SK-N-SH (cell line): Measurements from ENCODE around the gene BAD. TPM values are rescaled to one million over a fixed set of nuclear protein-coding genes. Genes with fewer than 3 reads are reported as not detected.

Experiments used
- CTCF ChIA-PET: fragments of 300-600, 350-600 bp; formaldehyde crosslinking; extraction: SDS; loops from one replicate; lab custom pipeline; 2021; lab: Yijun Ruan, JAX
- POLR2A ChIA-PET: fragments of 350-600 bp; sonication (Branson Sonifier 250); formaldehyde crosslinking; extraction: SDS; loops from one replicate; lab custom pipeline; 2020; ENCODE audit warnings: antibody characterized with exemption, inconsistent platforms; lab: Yijun Ruan, JAX
- DNase-seq: peaks from one replicate; pipeline ENCODE4 v3.0.0; 2012
- H2AFZ ChIP-seq: fragments of 200-600 bp; sonication (generic); 2 replicates; pipeline ENCODE4 v1.8.1; 2016; ENCODE audit warnings: antibody characterized with exemption, mild to moderate bottlenecking, low read depth
- H3F3A ChIP-seq: fragments of 200-600 bp; sonication (generic); replicated peaks from 2 replicates; pipeline ENCODE3; 2016; ENCODE audit warnings: antibody characterized with exemption, mild to moderate bottlenecking; ENCODE audit not compliant: insufficient read depth
- H3K27ac ChIP-seq, 2 experiments: fragments of 200-500 bp in 1 of 2; fragments of 200-600 bp in 1 of 2; sonication (Bioruptor generic) in 1 of 2; sonication (generic), shearing (Covaris generic) in 1 of 2; 2 replicates each; pipeline versions ENCODE4 v1.5.1 to v1.6.1; 2014 to 2016; ENCODE audit warnings: low read depth in 2 of 2, inconsistent platforms in 1 of 2, low read length in 1 of 2, mild to moderate bottlenecking in 1 of 2, mixed read lengths in 1 of 2
- H3K27me3 ChIP-seq: fragments of 200-600 bp; sonication (generic), shearing (Covaris generic); 2 replicates; pipeline ENCODE4 v1.6.1; 2016; ENCODE audit warnings: mixed run types; ENCODE audit not compliant: insufficient read depth
- H3K36me3 ChIP-seq, 2 experiments: fragments of 200-500 bp in 1 of 2; fragments of 200-600 bp in 1 of 2; sonication (Bioruptor generic) in 1 of 2; sonication (generic) in 1 of 2; replicated peaks in 1 of 2; 2 replicates each; pipeline versions ENCODE3 to v1.5.1; 2014 to 2016; ENCODE audit warnings: low read length in 1 of 2, mild to moderate bottlenecking in 1 of 2; ENCODE audit not compliant: insufficient read depth in 2 of 2, control insufficient read depth in 1 of 2
- H3K4me1 ChIP-seq, 2 experiments: fragments of 200-500 bp in 1 of 2; fragments of 200-600 bp in 1 of 2; sonication (Bioruptor generic) in 1 of 2; sonication (generic), shearing (Covaris generic) in 1 of 2; 2 replicates each; pipeline versions ENCODE4 v1.5.1 to v1.6.1; 2014 to 2016; ENCODE audit warnings: low read depth in 1 of 2, low read length in 1 of 2, mixed run types in 1 of 2; ENCODE audit not compliant: insufficient read depth in 2 of 2, control insufficient read depth in 1 of 2
- H3K4me2 ChIP-seq: fragments of 200-600 bp; sonication (generic), shearing (Covaris generic); 2 replicates; pipeline ENCODE4 v1.6.1; 2017; ENCODE audit warnings: mixed run types
- H3K4me3 ChIP-seq, 2 experiments: fragments of 200-500 bp in 1 of 2; fragments of 200-600 bp in 1 of 2; sonication (Bioruptor generic) in 1 of 2; sonication (generic), shearing (Covaris generic) in 1 of 2; 2 replicates each; pipeline versions ENCODE4 v1.5.1 to v1.8.1; 2014 to 2016; ENCODE audit warnings: low read depth in 2 of 2, inconsistent platforms in 1 of 2, low read length in 1 of 2, mild to moderate bottlenecking in 1 of 2, mixed read lengths in 1 of 2, moderate library complexity in 1 of 2
- H3K79me2 ChIP-seq: fragments of 200-600 bp; sonication (generic); 2 replicates; pipeline ENCODE4 v1.8.1; 2017; ENCODE audit warnings: mild to moderate bottlenecking; ENCODE audit not compliant: insufficient read depth
- H3K9ac ChIP-seq: fragments of 200-600 bp; sonication (generic); 2 replicates; pipeline ENCODE4 v1.6.1; 2017; ENCODE audit warnings: mixed run types
- H3K9me2 ChIP-seq: fragments of 200-600 bp; sonication (generic); 2 replicates; pipeline ENCODE4 v1.6.1; 2017; ENCODE audit warnings: mixed run types
- H3K9me3 ChIP-seq: fragments of 200-600 bp; sonication (generic); 2 replicates; pipeline ENCODE4 v1.6.1; 2017; ENCODE audit warnings: mixed run types, mild to moderate bottlenecking, moderate library complexity
- H4K20me1 ChIP-seq: fragments of 200-600 bp; sonication (generic); 2 replicates; pipeline ENCODE4 v1.6.1; 2017; ENCODE audit warnings: mild to moderate bottlenecking, mixed run types; ENCODE audit not compliant: insufficient read depth
- CHD2 ChIP-seq: fragments of 150-350 bp; IDR thresholded peaks from 2 replicates; pipeline ENCODE4 v1.6.1; 2018; ENCODE audit warnings: low read length; ENCODE audit not compliant: partially characterized antibody
- EP300 ChIP-seq, 2 experiments: IDR thresholded peaks; 2 replicates each; pipeline versions ENCODE4 v1.4.0 to v1.6.1; 2012; ENCODE audit warnings: borderline replicate concordance in 1 of 2, low read depth in 1 of 2, low read length in 1 of 2
- EZH2phosphoT487 ChIP-seq: fragments of 200-600 bp; sonication (generic); IDR thresholded peaks from 2 replicates; pipeline ENCODE4 v1.6.1; 2017; ENCODE audit warnings: low read depth, mixed run types, mild to moderate bottlenecking, antibody characterized with exemption, moderate library complexity, borderline replicate concordance
- FOXJ3 ChIP-seq: sonication (generic); formaldehyde crosslinking; IDR thresholded peaks from 2 replicates; pipeline ENCODE4 v1.5.1; 2020; ENCODE audit warnings: mild to moderate bottlenecking, missing genetic modification reagents
- FOXM1 ChIP-seq: IDR thresholded peaks from 2 replicates; pipeline ENCODE4 v1.4.0; 2012; ENCODE audit warnings: low read depth, mild to moderate bottlenecking
- GABPA ChIP-seq: IDR thresholded peaks from 2 replicates; pipeline ENCODE4 v1.4.0; 2012; ENCODE audit warnings: low read depth, mild to moderate bottlenecking
- MEF2A ChIP-seq: IDR thresholded peaks from 2 replicates; pipeline ENCODE4 v1.4.0; 2012; ENCODE audit warnings: low read depth, borderline replicate concordance
- MXI1 ChIP-seq: IDR thresholded peaks from 2 replicates; pipeline ENCODE4 v1.6.1; 2012; ENCODE audit warnings: mild to moderate bottlenecking, low read depth, low read length, improper control_type of control experiment
- NFIC ChIP-seq: IDR thresholded peaks from 2 replicates; pipeline ENCODE4 v1.4.0; 2012; ENCODE audit warnings: borderline replicate concordance
- NRF1 ChIP-seq: IDR thresholded peaks from 2 replicates; pipeline ENCODE4 v1.6.1; 2012; ENCODE audit warnings: low read depth, mild to moderate bottlenecking, low read length
- POLR2AphosphoS5 ChIP-seq: IDR thresholded peaks from 2 replicates; pipeline ENCODE4 v1.6.1; 2012; ENCODE audit warnings: low read depth, low read length
- RAD21 ChIP-seq: IDR thresholded peaks from 2 replicates; pipeline ENCODE4 v1.6.1; 2012; ENCODE audit warnings: mild to moderate bottlenecking, low read length
- TCF12 ChIP-seq: IDR thresholded peaks from 2 replicates; pipeline ENCODE4 v1.4.0; 2012
- YY1 ChIP-seq: IDR thresholded peaks from 2 replicates; pipeline ENCODE4 v1.4.0; 2012; ENCODE audit warnings: low read depth, mild to moderate bottlenecking
- WGBS: methylation state at CpG from one replicate; pipeline ENCODE4 v1.1.6; 2017; ENCODE audit warnings: low lambda C conversion rate; 5-methylcytosine and 5-hydroxymethylcytosine counted together
- polyA plus RNA-seq, 3 experiments: library from polyadenylated mRNA; depleted of rRNA; stranded (reverse); fragments of >200 nt; gene quantifications; 2 replicates each; pipeline ENCODE4 v1.2.3, GENCODE V29; 2012
- TF ChIP-seq, protein P1 (sequence below): IDR thresholded peaks from 2 replicates; pipeline ENCODE4 v1.6.1; 2012; ENCODE audit warnings: mild to moderate bottlenecking, low read depth, low read length, moderate library complexity
- TF ChIP-seq, protein P2 (sequence below): IDR thresholded peaks from 2 replicates; pipeline ENCODE4 v1.4.0; 2012; ENCODE audit warnings: low read depth
- TF ChIP-seq, protein P3 (sequence below): fragments of 200-600 bp; sonication (generic); IDR thresholded peaks from 2 replicates; pipeline ENCODE4 v1.6.1; 2017; ENCODE audit warnings: antibody characterized with exemption, mild to moderate bottlenecking, moderate library complexity

BAD gene
- polyA plus RNA-seq, 1 of the 3 experiments (the other 2 are of a cell fraction), result 80.9 TPM

DNA sequence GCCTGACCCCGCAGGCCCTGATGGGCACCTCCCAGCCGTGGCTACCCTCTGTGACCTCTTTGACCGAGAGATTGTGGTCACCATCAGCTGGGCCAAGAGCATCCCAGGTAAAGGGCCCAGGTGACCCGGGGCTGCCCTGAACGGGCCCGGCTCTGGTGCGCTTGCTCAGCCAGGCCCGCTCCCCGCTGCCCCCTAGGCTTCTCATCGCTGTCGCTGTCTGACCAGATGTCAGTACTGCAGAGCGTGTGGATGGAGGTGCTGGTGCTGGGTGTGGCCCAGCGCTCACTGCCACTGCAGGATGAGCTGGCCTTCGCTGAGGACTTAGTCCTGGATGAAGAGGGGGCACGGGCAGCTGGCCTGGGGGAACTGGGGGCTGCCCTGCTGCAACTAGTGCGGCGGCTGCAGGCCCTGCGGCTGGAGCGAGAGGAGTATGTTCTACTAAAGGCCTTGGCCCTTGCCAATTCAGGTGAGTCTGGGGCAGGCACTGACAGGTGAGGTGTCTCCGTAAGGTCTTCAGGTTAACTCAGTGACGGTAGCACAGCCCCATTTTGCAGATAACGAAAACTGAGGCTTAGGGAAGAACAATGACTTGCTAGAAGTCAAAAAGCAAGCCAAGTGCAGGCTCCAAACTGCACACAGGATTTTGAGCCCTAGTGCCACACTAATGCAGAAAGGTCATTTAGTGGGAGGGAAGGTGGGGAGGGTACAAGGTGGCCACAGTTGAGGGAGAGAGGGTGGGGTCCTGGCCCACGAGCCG is 30.5 kb upstream of the BAD start:
- CTCF ChIA-PET, result interaction anchor here (0.7 to 1.9 kb wide), 2 partner anchors 10 to 26 kb away, joined by 3 to 7 read pairs; partner anchors contain the start of gene ESRRA

More for the DNA sequence above, 30.5 kb upstream of the BAD start:
- H3K27ac ChIP-seq, result no peak overlapping the region
- POLR2A ChIA-PET, result no interaction called here
- WGBS, result 89% methylated on average over 15 of the region's 24 CpGs
- H3K36me3 ChIP-seq, result peaks cover 0 to 20% of the 10 kb centered on the region in 2 experiments
- peaks cover 6% of the 10 kb centered on the region for H3F3A ChIP-seq
- H2AFZ ChIP-seq, result no peak overlapping the region
- peaks cover 35% of the 10 kb centered on the region for H3K79me2 ChIP-seq
- H3K4me1 ChIP-seq, result peaks cover 0 to 15% of the 10 kb centered on the region in 2 experiments; a peak in 2 of 4 replicates
- H3K9me2 ChIP-seq, result no peaks in the 10 kb centered on the region
- no peak for DNase-seq
- no peak overlapping the region for H3K4me3 ChIP-seq
- H3K4me2 ChIP-seq, result no peak overlapping the region
- H3K9ac ChIP-seq, result no peak overlapping the region
- TF ChIP-seq FOXJ3 (CRISPR knock-in tag) (no peak), POLR2AphosphoS5 (no peak), FOXM1 (no peak), NFIC (no peak), GABPA (no peak), TCF12 (no peak), RAD21 (no peak), MXI1 (no peak), NRF1 (no peak), YY1 (no peak), EZH2phosphoT487 (no peak), CHD2 (no peak), MEF2A (no peak), EP300 (IDR thresholded peaks at IDR 0.05; ENCODE audit: borderline replicate concordance in 1 of 2, low read depth in 1 of 2, low read length in 1 of 2) (no peak)
- TF ChIP-seq, protein P1, sequence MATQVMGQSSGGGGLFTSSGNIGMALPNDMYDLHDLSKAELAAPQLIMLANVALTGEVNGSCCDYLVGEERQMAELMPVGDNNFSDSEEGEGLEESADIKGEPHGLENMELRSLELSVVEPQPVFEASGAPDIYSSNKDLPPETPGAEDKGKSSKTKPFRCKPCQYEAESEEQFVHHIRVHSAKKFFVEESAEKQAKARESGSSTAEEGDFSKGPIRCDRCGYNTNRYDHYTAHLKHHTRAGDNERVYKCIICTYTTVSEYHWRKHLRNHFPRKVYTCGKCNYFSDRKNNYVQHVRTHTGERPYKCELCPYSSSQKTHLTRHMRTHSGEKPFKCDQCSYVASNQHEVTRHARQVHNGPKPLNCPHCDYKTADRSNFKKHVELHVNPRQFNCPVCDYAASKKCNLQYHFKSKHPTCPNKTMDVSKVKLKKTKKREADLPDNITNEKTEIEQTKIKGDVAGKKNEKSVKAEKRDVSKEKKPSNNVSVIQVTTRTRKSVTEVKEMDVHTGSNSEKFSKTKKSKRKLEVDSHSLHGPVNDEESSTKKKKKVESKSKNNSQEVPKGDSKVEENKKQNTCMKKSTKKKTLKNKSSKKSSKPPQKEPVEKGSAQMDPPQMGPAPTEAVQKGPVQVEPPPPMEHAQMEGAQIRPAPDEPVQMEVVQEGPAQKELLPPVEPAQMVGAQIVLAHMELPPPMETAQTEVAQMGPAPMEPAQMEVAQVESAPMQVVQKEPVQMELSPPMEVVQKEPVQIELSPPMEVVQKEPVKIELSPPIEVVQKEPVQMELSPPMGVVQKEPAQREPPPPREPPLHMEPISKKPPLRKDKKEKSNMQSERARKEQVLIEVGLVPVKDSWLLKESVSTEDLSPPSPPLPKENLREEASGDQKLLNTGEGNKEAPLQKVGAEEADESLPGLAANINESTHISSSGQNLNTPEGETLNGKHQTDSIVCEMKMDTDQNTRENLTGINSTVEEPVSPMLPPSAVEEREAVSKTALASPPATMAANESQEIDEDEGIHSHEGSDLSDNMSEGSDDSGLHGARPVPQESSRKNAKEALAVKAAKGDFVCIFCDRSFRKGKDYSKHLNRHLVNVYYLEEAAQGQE, result no peak
- TF ChIP-seq, protein P2, sequence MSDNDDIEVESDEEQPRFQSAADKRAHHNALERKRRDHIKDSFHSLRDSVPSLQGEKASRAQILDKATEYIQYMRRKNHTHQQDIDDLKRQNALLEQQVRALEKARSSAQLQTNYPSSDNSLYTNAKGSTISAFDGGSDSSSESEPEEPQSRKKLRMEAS, result no peak
- TF ChIP-seq, protein P3, sequence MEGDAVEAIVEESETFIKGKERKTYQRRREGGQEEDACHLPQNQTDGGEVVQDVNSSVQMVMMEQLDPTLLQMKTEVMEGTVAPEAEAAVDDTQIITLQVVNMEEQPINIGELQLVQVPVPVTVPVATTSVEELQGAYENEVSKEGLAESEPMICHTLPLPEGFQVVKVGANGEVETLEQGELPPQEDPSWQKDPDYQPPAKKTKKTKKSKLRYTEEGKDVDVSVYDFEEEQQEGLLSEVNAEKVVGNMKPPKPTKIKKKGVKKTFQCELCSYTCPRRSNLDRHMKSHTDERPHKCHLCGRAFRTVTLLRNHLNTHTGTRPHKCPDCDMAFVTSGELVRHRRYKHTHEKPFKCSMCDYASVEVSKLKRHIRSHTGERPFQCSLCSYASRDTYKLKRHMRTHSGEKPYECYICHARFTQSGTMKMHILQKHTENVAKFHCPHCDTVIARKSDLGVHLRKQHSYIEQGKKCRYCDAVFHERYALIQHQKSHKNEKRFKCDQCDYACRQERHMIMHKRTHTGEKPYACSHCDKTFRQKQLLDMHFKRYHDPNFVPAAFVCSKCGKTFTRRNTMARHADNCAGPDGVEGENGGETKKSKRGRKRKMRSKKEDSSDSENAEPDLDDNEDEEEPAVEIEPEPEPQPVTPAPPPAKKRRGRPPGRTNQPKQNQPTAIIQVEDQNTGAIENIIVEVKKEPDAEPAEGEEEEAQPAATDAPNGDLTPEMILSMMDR, result no peak
- H3K27me3 ChIP-seq, result no peaks in the 10 kb centered on the region
- no peaks in the 10 kb centered on the region for H3K9me3 ChIP-seq
- H4K20me1 ChIP-seq, result no peaks in the 10 kb centered on the region
